Hematopoietic multipotent progenitor cell treated with erythropoietin and hydrocortisone succinate and interleukin-3 and kit ligand, for 15 days (in vitro differentiated cells): ENCODE data around the gene PRDX2.

Source experiments
- DNase-seq: peaks from one replicate; pipeline ENCODE4 v3.0.0-alpha.2; 2015; ENCODE audit warnings: low spot score

Gene PRDX2

DNA sequence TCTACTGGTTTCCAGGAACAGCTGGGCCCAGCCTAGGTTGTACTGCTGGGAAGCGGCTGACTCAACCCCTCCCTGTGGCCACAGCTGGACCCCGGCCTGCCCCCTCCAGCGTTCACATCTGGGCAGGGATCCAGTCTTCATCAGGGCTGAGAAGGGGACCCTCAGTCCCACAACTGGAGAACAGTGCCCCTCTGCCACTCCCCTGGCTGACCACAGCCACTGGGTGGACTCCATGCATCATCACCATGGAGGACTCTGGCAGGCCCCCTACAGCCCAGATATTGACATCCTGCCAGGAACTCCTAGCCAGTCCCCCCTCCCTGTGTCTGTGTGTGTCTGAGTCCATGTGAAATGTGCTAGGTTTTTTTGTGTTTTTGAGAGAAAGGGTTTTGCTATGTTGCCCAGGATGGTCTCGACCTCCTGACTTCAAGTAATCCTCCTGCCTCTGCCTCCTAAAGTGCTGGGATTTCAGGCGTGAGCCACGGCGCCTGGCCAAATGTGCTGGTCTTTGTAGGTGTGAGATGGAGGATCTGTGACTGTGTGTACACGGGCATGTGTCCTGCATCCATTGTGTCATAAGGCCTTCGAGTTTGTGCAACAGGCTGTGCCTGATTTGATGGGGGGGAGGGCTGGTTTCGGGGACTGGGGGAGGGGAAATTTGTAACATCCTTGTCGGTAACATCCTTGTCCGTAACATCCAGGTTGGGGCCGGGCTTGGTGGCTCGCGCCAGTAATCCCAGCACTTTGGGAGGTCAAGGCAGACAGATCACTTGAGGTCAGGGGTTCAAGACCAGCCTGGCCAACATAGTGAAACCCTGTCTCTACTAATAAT is 22.2 kb downstream of the PRDX2 start:
- DNase-seq, result no peak

DNA sequence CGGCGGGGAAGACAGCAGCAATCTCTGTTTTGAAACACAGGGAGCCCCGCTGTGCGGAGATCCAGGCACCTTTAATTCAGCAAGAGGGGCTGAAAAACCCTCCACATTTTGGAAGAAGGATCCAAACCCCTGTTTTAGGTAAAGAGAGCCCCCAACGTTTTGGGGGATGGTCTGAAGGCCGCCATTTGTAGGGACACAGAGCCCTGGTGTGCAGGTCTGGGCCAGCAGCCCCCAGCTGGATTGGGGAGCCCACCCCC is 22.8 kb downstream of the PRDX2 start:
- DNase-seq, result no peak

DNA sequence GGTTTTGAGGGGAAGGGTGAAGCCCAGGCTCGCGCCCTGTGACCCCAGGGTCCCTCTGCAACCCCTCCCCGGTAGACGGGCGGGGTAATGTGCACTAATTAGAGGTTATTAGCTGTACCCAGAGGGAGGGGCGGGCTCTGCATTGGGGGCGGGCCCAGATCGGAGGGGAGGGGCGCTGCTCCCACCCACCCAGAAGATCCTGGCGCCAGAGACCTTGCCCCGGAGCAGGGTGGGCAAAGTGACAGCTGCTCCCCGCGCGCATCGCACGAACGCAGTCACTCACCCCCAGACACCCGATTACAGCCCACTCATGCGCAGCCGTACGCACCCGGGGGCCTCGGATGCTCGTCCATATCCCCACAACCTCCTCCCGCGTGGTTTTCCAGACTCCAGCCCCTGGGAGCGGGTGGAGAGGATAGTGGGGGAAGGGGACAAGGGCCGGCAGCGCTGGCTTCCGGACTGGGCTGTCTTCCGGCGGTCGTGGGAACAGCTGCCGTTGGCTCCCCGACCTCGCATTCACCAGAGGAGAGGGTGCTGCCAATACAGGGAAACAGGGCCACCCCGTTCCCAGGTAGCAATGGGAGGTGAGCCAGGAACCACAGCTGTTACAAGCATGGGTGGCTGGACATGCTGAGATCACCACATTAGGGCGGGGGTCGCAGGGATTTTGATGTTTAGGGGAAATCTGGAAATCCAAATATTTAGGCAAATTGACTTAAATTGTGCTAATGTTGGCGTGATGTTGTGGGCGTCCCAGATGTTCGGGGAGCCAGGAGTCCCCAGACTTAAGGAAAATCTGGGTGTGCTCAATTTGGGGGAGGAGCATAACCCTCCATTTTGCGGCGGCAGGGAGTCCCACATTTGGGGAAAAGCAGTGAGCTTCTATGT is 23.3 kb downstream of the PRDX2 start:
- no peak for DNase-seq

DNA sequence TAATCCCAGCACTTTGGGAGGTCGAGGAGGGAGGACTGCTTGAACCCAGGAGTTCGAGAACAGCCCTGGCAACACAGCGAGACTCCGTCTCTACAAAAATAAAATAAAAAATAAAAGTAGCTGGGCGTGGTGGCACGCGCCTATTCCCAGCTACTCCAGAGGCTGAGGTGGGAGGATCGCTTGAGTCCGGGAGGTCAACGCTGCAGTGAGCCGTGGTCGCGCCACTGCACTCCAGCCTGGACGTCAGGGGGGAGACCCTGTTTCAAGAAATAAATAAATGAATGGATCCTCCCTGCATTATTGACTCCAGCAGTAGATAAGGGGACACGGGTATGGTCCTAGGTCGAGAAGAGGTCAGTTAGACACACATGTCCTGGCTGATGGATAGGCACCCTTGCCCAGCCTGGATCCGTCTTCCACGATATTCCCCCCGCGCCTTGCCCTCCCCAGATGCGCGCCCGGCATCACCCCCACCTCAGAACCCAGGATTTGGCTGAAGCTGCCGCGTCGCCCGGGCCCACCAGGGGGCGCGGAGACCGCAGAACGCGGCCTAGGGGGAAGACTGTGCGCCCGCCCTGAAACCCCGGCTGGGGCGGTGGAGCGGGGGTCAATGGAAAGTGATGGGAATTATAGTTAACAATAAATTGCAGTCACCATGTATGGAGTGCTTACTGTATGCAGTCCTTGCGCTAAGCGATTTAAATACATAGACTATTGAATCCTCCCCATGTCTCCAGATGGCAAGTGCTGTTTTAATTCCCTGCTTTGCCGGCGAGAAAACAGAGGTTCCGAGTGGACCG is 24.2 kb downstream of the PRDX2 start:
- DNase-seq, result peak; percentile 77

DNA sequence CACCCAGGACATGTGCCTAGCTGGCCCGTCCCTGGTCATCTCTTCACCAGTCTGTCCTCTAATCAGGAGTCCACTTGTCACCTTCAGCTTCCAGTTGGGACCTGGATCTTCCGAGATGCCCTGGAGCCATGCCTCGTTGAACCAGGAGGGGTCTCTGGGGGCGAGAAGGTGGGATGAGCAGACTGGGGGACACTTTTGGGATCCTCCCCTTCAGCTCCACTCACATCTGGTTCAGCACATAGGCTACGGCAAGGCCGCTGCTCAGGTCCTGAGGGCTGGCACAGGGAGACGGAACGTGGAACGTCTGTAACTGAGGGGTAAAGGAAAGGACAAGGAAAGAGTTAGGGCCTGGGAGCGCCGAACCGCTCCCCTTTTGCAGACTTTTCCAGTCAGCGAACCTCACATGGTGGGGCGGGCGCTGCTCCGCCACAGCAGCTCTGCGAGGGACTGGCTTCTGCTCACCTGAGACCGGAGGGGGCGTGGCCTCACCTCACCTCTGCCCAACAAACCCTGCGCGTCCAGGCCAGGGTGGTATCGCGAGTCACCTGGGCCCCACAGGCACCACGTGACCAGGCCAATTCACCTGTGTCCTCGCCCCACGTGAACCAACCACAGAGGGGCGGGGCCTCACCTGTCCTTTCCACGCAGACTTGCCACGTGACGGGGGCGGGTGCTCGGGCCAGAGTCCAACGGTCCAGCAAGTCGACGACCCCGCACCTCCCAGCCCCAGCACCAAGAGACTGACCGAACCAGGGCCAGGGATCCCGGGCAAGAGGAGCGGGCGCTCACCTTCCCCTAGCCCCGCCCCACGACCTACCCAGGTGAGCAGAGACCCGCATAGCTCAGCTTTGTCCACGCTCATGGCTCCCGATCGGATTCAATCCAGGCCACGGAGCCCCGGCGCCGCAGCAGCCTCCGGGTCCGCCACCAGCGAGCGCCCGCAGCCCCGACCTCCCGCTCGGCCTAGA is 26.7 kb downstream of the PRDX2 start, which contains the start of gene HOOK2:
TSS of gene HOOK2 (minus strand) at position 965 of the 968 bp plus-strand sequence. CDS start at position 862, 103 bp downstream.
- DNase-seq, result no peak

DNA sequence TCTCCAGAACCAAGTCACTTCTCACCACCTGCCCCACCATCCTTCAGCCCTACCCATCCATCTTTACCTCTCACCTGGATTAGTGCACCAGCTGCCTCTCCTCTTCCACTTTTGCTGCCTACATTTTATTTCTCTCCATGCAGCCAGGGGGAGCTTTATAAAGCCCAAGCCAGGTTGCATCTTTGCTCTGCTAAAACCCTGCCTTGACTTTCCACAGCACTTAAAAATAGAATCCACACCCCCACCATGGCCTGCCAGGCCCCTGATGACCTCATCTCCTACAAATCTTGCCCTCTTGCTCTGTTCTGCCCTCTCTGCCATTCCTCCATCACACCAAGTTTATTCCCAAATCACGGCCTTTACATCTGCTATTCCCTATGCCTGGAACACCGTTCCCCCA is 28.0 kb downstream of the PRDX2 start:
- no peak for DNase-seq

DNA sequence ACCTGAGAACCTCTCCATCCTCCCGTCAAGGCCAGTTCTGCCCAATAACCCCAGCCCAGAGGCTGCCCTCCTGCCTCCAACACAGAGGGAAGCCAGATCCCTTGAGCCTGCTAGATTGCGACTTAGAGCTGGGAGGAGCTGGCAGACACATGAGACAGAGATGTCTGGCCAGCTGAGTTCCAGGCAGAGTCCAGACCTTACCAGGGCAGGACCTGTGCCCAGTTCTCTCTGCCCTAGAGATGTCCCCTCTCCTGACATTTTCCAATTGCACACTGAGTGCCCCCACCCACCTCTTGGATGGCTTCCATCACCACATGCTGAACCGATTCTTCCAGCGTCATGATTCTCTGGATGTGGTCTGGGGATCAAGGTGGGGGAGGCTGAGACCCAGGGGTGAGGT is 29.3 kb downstream of the PRDX2 start:
- no peak for DNase-seq

DNA sequence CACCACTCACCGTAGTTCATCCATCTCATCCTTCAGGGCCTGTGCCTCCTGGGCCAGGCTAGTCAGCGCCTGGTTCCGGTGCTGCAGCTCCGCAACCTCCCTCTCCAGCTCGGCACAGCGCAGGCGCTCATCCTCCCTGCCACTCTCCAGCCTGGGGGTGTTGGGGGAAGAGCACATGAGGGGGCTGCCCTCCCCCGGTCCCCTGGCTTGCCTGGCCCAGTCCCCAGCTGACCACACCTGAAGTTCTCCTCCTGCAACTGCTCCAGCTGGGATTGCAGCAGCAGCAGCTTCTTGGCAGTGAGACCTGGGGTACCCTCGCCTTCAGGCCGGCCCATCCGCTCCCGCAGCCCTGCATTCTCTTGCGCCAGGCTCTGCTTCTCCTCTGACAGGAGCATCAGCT is 30.7 kb downstream of the PRDX2 start:
- DNase-seq, result no peak

DNA sequence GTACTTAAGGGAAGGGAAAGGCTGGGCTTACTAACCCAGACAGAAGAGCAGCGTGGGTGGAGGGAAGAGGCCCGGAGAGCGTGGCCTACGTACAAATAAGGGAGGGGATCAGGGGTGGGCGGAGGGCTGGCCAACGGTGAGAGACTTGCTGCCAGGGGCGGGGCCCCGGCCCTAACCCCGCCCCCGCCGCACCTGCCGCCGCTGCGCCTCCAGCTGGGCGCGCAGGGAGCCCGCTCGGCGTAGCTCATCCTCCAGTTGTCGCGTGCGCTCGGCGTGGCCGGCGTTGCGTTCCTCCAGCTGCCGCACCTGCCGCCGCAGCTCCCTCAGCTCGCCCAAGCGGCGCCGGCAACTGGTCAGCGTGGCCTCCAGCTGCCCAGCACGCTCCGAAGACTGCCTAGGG is 31.9 kb downstream of the PRDX2 start:
- no peak for DNase-seq

DNA sequence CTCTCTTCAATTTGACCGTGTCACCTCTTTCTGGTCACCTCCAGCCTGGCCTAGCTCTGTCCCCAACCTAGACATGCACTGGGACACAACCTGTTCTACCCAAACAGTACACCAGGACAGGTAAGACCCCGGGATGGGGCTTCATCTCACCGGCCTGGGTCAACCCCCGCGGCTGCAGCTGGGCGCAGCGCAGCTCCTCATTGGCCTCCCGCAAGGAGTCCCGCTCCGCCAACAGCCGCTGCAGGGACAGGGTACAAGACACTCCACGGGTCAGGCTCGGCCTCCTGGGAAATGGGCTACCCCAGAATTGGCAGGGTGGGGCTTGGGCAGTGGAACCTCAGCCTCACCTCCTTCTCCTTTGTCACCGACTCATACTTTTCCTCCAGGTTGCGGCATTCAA is 33.9 kb downstream of the PRDX2 start:
- no peak for DNase-seq

DNA sequence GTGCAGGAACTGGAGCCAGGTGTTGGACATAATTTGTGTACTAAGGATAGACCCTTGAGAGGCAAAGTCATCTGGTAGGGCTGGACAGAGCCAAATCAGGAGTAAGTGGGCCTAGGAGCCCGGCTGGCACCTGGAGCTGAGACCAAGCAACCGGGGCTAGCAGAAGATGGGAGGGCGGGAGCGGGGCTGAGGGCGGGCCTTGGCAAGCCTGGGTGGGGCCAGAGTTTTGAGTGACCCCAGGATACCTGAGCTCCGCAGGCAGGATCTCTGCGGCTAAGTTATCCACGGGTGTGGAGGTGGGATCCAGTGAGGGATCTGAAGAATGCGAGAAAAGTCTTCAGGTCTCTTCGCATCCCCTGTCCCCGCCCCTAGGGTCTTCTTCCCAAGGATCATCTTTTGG is 34.5 kb downstream of the PRDX2 start:
- DNase-seq, result no peak

DNA sequence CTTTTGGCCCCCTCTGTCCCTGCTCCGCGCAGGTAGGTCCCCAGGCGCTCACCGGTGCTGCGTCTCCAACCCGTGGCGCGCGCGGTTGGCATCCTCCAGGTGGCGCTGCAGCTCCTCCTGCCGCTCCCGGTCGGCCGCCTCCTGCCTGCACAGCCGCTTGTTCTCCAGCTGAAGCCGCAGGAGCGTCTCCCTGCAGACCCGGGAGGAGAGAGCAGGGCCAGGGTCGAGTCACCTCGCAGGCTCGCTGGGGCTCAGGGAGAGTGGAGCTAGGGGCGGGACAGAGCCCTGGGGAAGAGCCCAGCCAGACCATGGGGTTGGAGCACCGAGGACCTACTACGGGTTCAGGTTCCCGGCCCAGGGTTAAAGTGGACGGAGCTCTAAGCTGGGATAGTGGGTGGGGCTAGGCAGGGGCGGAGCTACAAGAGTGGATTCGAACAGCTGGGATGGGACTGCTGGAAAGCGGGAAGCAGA is 35.5 kb downstream of the PRDX2 start:
- no peak for DNase-seq

DNA sequence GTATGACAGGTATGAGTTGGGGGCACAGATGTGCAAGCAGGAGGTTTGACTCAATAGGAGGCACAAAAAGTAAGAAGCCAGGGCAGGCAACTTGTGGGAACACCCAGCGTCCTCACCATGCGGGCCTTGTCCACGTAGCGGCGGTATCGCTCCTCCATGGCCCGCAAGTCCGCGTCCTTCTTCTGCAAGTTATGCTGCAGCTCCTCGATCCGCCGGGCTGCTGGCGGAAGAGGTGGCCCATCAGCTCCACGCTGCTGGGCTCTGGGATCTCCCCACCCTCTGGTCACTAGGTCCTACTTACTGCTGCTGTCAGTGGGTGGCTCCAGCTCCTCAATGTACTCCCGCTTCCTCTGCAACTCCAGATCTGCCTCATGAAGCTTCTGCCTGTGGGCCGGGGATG is 36.9 kb downstream of the PRDX2 start:
- no peak for DNase-seq

DNA sequence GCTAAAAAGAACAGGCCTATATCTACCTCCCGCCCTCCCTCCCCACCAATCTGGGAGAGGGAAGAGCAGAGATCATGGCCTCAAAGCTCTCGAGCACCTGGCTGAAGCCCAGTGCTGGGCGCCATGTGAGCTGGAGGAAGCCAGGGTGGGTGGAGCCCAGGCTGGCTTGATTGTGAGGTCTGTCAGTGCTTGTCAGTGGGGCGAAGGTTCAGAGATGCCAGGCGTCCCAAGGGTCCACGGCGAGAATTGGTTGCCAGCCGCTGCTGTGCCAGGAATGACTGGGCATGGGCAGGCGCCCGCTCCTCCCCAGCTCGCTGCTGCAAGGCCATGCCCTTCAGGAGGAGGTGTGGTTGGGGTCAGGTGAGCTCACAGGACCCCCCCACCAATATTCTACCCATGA is 38.5 kb downstream of the PRDX2 start:
- no peak for DNase-seq

DNA sequence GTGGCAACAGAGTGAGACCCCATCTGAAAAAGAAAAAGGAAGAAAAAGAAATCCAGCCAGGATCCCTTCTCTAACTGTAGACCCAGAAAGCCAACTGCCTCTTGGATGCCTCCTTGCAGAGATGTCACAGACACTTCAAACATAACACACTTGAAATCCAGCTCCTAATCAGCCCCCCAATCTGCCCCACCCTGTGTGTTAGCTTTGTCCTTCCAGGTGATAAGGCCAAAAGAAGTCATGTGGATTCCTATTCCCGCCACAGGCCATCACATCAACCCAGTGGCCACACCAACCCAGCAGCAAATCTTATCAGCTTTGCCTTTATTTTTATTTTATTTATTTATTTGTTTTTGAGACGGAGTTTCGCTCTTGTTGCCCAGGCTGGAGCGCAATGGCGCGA is 41.9 kb downstream of the PRDX2 start:
- DNase-seq, result no peak

DNA sequence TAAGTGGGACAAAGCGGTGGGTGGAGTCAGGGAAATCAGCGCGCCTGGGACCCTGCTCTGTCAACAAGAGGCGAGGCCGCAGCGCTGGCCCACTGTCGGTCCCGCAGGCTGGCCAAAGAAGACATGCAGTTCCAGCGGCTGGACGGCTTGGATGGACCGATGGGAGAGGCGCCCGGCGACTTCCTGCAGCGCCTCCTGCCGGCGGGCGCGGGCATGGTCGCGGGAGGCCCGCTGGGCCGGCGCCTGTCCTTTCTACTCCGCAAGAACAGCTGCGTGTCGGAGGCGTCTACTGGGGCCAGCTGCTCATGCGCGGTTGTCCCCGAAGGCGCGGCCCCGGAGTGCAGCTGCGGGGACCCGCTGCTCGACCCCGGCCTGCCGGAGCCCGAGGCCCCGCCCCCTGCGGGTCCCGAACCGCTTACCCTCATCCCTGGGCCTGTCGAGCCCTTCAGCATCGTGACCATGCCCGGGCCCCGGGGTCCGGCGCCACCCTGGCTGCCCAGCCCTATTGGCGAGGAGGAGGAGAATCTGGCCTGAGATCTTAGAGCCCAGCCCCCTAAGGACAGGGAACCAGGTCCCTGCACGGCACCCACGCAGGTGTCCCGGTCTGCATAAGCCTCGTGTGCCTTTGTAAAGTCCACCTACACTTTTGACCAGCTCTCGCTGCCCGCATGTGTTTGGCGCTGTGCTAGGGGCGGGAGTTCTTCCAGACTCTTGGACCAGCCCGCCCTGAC is 43.9 kb downstream of the PRDX2 start:
- DNase-seq, result peak; percentile 67

DNA sequence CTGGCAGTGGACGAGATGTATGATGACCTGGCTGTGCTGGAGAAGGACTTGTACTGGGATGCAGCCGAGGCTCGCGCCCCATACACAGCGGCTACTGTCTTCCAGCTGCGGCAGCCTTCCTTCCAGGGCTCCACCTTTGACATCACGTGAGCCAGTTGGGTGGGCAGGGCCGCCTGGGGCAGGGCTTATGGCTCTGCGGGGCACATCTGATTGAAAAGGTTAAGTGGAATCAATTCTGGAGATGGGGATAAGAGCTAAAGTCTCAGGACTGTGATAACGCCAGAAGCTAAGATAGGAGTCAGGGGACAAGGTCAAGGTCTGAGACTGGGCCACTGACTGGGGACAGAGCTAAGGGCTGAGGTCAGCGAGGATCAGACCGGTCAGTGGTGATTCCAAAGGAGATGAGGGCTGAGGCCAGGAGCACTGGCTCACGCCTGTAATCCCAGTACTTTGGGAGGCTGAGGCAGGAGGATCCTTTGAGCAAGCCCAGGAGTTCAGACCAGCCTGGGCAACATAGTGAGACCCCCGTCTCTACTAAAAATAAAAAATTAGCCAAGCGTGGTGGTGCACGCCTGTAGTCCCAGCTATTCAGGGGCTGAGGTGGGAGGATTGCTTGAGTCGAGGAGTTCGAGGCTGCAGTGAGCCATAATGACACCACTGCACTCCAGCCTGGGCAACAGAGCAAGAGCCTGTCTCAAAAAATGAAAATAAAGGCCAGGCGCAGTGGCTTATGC is 45.3 kb downstream of the PRDX2 start:
- no peak for DNase-seq

DNA sequence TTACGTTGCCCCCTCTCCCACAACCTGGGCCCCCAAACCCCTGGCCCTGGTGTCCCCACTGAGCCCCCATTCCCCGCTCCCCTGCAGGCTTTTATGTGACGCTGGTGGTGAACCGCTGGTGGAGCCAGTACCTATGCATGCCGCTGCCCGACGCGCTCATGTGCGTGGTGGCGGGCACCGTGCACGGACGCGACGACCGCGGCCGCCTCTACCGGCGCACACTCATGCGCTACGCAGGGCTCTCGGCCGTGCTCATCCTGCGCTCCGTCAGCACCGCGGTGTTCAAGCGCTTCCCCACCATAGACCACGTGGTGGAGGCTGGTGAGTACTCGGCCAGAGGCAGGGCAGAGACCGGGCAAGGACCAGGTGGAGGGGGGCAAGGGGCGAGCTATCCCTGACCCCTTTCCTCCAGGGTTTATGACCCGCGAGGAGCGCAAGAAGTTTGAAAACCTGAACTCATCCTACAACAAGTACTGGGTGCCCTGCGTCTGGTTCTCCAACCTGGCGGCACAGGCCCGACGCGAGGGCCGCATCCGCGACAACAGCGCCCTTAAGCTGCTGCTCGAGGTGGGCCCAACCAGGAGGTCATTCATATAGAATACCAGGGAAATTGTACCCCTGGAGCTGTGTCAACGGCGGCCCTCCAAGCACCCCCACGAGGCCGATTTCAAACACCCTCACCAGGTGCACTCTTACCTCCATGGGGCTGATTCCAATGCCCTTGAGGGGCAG is 47.0 kb downstream of the PRDX2 start:
- DNase-seq, result no peak
